Skin epidermis (tissue), 12 donors: ENCODE data around the gene CFAP99.
"Not testable (repeated sequence)": the region's sequence is repeated elsewhere in the genome, so short reads cannot be mapped to it uniquely, and the experiment has no call there.

Experiments
- H3K27ac ChIP-seq, 21 experiments: fragments of 200-600 bp; sonication (generic) in 11 of 21; one replicate each; pipeline ENCODE4 v1.5.0; 2020; ENCODE audit warnings: mild to moderate bottlenecking in 3 of 21, inconsistent platforms in 2 of 21, moderate library complexity in 2 of 21
- H3K4me3 ChIP-seq, 7 experiments: fragments of 200-600 bp; sonication (generic) in 2 of 7; one replicate each; pipeline ENCODE4 v1.5.0; 2020; ENCODE audit warnings: inconsistent platforms in 2 of 7, mild to moderate bottlenecking in 2 of 7, moderate library complexity in 1 of 7

The CFAP99 gene

GRCh38 chr4:2425386-2426068, 6.8 kb downstream of the CFAP99 start:
- H3K27ac ChIP-seq = no peak overlapping the region
- no peak overlapping the region for H3K4me3 ChIP-seq

GRCh38 chr4:2426069-2426397, 7.3 kb downstream of the CFAP99 start:
- no peak overlapping the region for H3K27ac ChIP-seq
- no peak overlapping the region for H3K4me3 ChIP-seq

- Histone ChIP-seq H3K4me3 (no peak overlapping the region), H3K27ac (no peak overlapping the region)
Measured at GRCh38 chr4:2426711-2427275, 8.0 kb downstream of the CFAP99 start.

- H3K27ac ChIP-seq = no peak overlapping the region
- H3K4me3 ChIP-seq = no peak overlapping the region
Measured at GRCh38 chr4:2427383-2428334, 8.9 kb downstream of the CFAP99 start.

GRCh38 chr4:2428496-2429213, 9.9 kb downstream of the CFAP99 start:
- no peak overlapping the region for H3K4me3 ChIP-seq
- no peak overlapping the region for H3K27ac ChIP-seq

GRCh38 chr4:2429945-2430757, 11.4 kb downstream of the CFAP99 start:
- not testable (repeated sequence) for H3K27ac ChIP-seq, H3K4me3 ChIP-seq

- no peak overlapping the region for H3K4me3 ChIP-seq
- no peak overlapping the region for H3K27ac ChIP-seq
Measured at GRCh38 chr4:2432004-2432403, 13.2 kb downstream of the CFAP99 start.

GRCh38 chr4:2432991-2433530, 14.3 kb downstream of the CFAP99 start:
- H3K4me3 ChIP-seq = no peak overlapping the region
- H3K27ac ChIP-seq = peak overlapping the region in 1 of 21 experiments; percentile 28

GRCh38 chr4:2433609-2434350, 15.0 kb downstream of the CFAP99 start:
- H3K27ac ChIP-seq = peak overlapping the region in 1 of 21 experiments; percentile 28
- H3K4me3 ChIP-seq = no peak overlapping the region

GRCh38 chr4:2434420-2434819, 15.7 kb downstream of the CFAP99 start:
- H3K4me3 ChIP-seq = no peak overlapping the region

GRCh38 chr4:2436301-2436700, 17.5 kb downstream of the CFAP99 start:
- no peak overlapping the region for H3K27ac ChIP-seq
- no peak overlapping the region for H3K4me3 ChIP-seq

More at GRCh38 chr4:2434420-2434819, 15.7 kb downstream of the CFAP99 start:
- H3K27ac ChIP-seq = no peak overlapping the region

- no peak overlapping the region for H3K4me3 ChIP-seq
- H3K27ac ChIP-seq = no peak overlapping the region
Measured at GRCh38 chr4:2436761-2437474, 18.2 kb downstream of the CFAP99 start.

- Histone ChIP-seq H3K4me3 (no peak overlapping the region), H3K27ac (no peak overlapping the region)
Measured at GRCh38 chr4:2437475-2438215, 18.9 kb downstream of the CFAP99 start.

- Histone ChIP-seq H3K4me3 (no peak overlapping the region), H3K27ac (no peak overlapping the region)
Measured at GRCh38 chr4:2438822-2439718, 20.3 kb downstream of the CFAP99 start.

GRCh38 chr4:2441393-2442174, 22.8 kb downstream of the CFAP99 start:
- Histone ChIP-seq H3K4me3 (no peak overlapping the region), H3K27ac (no peak overlapping the region)
